ENCODE measurements around the gene HSPG2. TPM values are rescaled to one million over a fixed set of nuclear protein-coding genes. Genes with fewer than 3 reads are reported as not detected.
"Not testable (repeated sequence)": the region's sequence is repeated elsewhere in the genome, so short reads cannot be mapped to it uniquely, and the experiment has no call there.

The HSPG2 gene
- total RNA-seq (2022) (51.2 and 58.9 TPM in 2 replicates), Bru-seq, nascent RNA (percentile 38 among the genes with signal in this experiment), BruChase-seq, experiment 1, labeled RNA remaining after a 6-hour chase (percentile 50 among the genes with signal in this experiment), BruChase-seq, experiment 2, labeled RNA remaining after a 2-hour chase (percentile 44 among the genes with signal in this experiment)
- long read RNA-seq, partial matches to known transcripts: 30 of 37 reads
- long read RNA-seq, other reads (novel, unspliced or antisense): 6 of 37 reads

GRCh38 chr1:21937034-21937371, at the start of gene HSPG2:
HSPG2 (minus strand) TSS chr1:21937310; CDS start chr1:21937217, 93 bp downstream.
- no peak for DNase-seq (ENCODE audit: unreplicated experiment)
- Mint-ChIP-seq H3K27ac (ENCODE audit: low read depth, unreplicated experiment) (peak within 1 kb of the TSS; percentile 89), H3K27me3 (ENCODE audit: insufficient read depth, unreplicated experiment) (no peaks in the 10 kb centered on the region), H3K4me3 (ENCODE audit: unreplicated experiment) (peak within 1 kb of the TSS; percentile 78), H3K9me3 (ENCODE audit: unreplicated experiment) (no peaks in the 10 kb centered on the region), H3K4me1 (ENCODE audit: insufficient read depth, unreplicated experiment) (peaks cover 56% of the 10 kb centered on the region), H3K36me3 (ENCODE audit: insufficient read depth, unreplicated experiment) (no peaks in the 10 kb centered on the region)
- BruUV-seq (replicated peaks): no TSS peak
- POLR2A ChIA-PET: interaction anchor here (0.6 to 12.7 kb wide), 9 partner anchors 11 to 154 kb away, joined by 3 to 219 read pairs (median 6); partner anchors contain the start of genes CDC42 and USP48
- TF ChIP-seq, protein P1, sequence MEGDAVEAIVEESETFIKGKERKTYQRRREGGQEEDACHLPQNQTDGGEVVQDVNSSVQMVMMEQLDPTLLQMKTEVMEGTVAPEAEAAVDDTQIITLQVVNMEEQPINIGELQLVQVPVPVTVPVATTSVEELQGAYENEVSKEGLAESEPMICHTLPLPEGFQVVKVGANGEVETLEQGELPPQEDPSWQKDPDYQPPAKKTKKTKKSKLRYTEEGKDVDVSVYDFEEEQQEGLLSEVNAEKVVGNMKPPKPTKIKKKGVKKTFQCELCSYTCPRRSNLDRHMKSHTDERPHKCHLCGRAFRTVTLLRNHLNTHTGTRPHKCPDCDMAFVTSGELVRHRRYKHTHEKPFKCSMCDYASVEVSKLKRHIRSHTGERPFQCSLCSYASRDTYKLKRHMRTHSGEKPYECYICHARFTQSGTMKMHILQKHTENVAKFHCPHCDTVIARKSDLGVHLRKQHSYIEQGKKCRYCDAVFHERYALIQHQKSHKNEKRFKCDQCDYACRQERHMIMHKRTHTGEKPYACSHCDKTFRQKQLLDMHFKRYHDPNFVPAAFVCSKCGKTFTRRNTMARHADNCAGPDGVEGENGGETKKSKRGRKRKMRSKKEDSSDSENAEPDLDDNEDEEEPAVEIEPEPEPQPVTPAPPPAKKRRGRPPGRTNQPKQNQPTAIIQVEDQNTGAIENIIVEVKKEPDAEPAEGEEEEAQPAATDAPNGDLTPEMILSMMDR (IDR thresholded peaks at IDR 0.05; ENCODE audit: unreplicated experiment): no peak
- CTCF ChIA-PET: interaction anchor here (0.6 to 4.4 kb wide), 3 partner anchors 19 to 160 kb away, joined by 3 to 22 read pairs (median 6); no protein-coding TSS in a partner anchor
- intact Hi-C loops (cut with micrococcal nuclease): loop anchor here (5.0 kb wide), 1 partner anchor 155 kb away; the partner anchor contains the start of gene USP48

DNA sequence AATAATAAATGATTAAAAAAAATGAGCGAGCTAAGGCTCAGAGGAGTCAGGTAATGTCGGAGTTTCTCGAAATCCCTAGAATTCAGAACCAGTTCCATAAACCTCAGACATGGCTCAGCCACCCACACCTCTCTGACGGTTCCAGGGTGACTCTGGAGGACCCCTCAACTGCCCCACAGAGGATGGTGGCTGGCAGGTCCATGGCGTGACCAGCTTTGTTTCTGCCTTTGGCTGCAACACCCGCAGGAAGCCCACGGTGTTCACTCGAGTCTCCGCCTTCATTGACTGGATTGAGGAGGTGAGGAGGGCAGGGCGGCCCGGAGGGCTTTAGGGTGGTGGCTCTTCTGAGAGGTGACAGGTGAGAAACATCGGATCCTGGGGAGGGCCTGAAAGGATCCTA, 49.3 kb upstream of the HSPG2 start:
- H3K27me3 Mint-ChIP-seq (ENCODE audit: insufficient read depth, unreplicated experiment); DNase-seq (ENCODE audit: unreplicated experiment); H3K4me3 Mint-ChIP-seq (ENCODE audit: unreplicated experiment); intact Hi-C loops (cut with micrococcal nuclease); H3K36me3 Mint-ChIP-seq (ENCODE audit: insufficient read depth, unreplicated experiment); H3K9me3 Mint-ChIP-seq (ENCODE audit: unreplicated experiment); H3K27ac Mint-ChIP-seq (ENCODE audit: low read depth, unreplicated experiment); POLR2A ChIA-PET; BruUV-seq (replicated peaks); H3K4me1 Mint-ChIP-seq (ENCODE audit: insufficient read depth, unreplicated experiment): not testable (repeated sequence)
- CTCF ChIA-PET: interaction anchor here (0.8 kb wide), 1 partner anchor 15 kb away, joined by 3 read pairs; no protein-coding TSS in a partner anchor

- CTCF ChIA-PET; H3K27me3 Mint-ChIP-seq (ENCODE audit: insufficient read depth, unreplicated experiment); H3K36me3 Mint-ChIP-seq (ENCODE audit: insufficient read depth, unreplicated experiment); H3K4me1 Mint-ChIP-seq (ENCODE audit: insufficient read depth, unreplicated experiment); intact Hi-C loops (cut with micrococcal nuclease); H3K9me3 Mint-ChIP-seq (ENCODE audit: unreplicated experiment); POLR2A ChIA-PET; BruUV-seq (replicated peaks); H3K27ac Mint-ChIP-seq (ENCODE audit: low read depth, unreplicated experiment); H3K4me3 Mint-ChIP-seq (ENCODE audit: unreplicated experiment); DNase-seq (ENCODE audit: unreplicated experiment): not testable (repeated sequence)
These were observed 48.8 kb upstream of the HSPG2 start for GRCh38 chr1:21985893-21986292.

GRCh38 chr1:21983539-21983938, 46.4 kb upstream of the HSPG2 start:
- DNase-seq (ENCODE audit: unreplicated experiment); H3K4me3 Mint-ChIP-seq (ENCODE audit: unreplicated experiment); BruUV-seq (replicated peaks); H3K9me3 Mint-ChIP-seq (ENCODE audit: unreplicated experiment); H3K27ac Mint-ChIP-seq (ENCODE audit: low read depth, unreplicated experiment); intact Hi-C loops (cut with micrococcal nuclease); H3K27me3 Mint-ChIP-seq (ENCODE audit: insufficient read depth, unreplicated experiment); H3K4me1 Mint-ChIP-seq (ENCODE audit: insufficient read depth, unreplicated experiment); H3K36me3 Mint-ChIP-seq (ENCODE audit: insufficient read depth, unreplicated experiment): not testable (repeated sequence)
- CTCF ChIA-PET: interaction anchor here (0.6 kb wide), 1 partner anchor 8 kb away, joined by 3 read pairs; no protein-coding TSS in a partner anchor
- POLR2A ChIA-PET: interaction anchor here (0.6 kb wide), 2 partner anchors 71 to 263 kb away, joined by 3 read pairs; no protein-coding TSS in a partner anchor

DNA sequence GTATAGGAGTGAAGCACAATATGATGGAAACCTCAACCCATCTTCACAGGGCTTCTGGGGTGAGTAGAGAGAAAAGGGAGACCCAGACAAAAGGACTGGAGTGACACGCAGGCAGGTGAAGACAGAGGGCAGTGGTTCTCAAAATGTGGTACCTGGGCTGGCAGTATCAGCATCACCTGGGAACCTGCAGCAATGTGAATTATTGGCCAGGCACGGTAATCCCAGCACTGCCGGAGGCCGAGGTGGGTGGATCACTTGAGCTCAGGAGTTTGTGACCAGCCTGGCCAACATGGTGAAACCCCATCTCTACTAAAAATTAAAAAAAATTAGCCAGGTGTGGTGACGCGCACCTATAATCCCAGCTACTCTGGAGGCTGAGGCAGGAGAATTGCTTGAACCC, 45.0 kb upstream of the HSPG2 start:
- intact Hi-C loops (cut with micrococcal nuclease); DNase-seq (ENCODE audit: unreplicated experiment); H3K9me3 Mint-ChIP-seq (ENCODE audit: unreplicated experiment); H3K36me3 Mint-ChIP-seq (ENCODE audit: insufficient read depth, unreplicated experiment); H3K4me1 Mint-ChIP-seq (ENCODE audit: insufficient read depth, unreplicated experiment); H3K27me3 Mint-ChIP-seq (ENCODE audit: insufficient read depth, unreplicated experiment); BruUV-seq (replicated peaks); H3K4me3 Mint-ChIP-seq (ENCODE audit: unreplicated experiment); H3K27ac Mint-ChIP-seq (ENCODE audit: low read depth, unreplicated experiment): not testable (repeated sequence)
- ChIA-PET POLR2A (interaction anchor here (0.7 kb wide), 1 partner anchor 71 kb away, joined by 3 read pairs; no protein-coding TSS in a partner anchor), CTCF (interaction anchor here (1.1 to 1.3 kb wide), 2 partner anchors 11 to 18 kb away, joined by 3 read pairs; no protein-coding TSS in a partner anchor)

- H3K4me1 Mint-ChIP-seq (ENCODE audit: insufficient read depth, unreplicated experiment); H3K36me3 Mint-ChIP-seq (ENCODE audit: insufficient read depth, unreplicated experiment); H3K27ac Mint-ChIP-seq (ENCODE audit: low read depth, unreplicated experiment); H3K4me3 Mint-ChIP-seq (ENCODE audit: unreplicated experiment); intact Hi-C loops (cut with micrococcal nuclease); H3K27me3 Mint-ChIP-seq (ENCODE audit: insufficient read depth, unreplicated experiment); BruUV-seq (replicated peaks); H3K9me3 Mint-ChIP-seq (ENCODE audit: unreplicated experiment); CTCF ChIA-PET; DNase-seq (ENCODE audit: unreplicated experiment); POLR2A ChIA-PET: not testable (repeated sequence)
These were observed 44.1 kb upstream of the HSPG2 start for GRCh38 chr1:21981253-21981652.

DNA sequence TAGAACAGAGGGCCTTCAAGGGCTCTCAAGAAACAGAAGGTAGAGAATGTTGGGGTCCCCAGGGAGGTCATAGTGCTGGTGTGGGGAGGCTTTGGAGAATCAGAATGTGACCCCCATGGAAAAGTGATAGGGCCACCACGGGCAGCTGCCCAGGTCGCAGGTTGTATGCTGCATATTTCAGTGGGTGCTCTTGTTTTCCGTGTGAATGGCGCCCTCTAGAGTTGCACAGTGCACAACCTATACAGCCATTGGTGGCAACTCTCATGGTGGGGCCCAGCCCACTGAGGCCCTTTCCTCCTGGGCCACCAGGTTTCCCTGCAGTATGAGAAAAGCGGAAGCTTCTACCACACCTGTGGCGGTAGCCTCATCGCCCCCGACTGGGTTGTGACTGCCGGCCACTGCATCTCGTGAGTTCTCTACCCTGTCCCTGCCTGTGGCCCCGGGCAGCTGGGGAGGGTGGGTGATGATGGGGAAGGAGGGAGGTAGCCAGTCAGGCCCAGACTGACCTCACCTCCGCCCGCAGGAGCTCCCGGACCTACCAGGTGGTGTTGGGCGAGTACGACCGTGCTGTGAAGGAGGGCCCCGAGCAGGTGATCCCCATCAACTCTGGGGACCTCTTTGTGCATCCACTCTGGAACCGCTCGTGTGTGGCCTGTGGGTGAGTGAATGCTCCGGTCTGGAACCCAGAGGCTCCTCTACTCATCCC, 43.6 kb upstream of the HSPG2 start:
- H3K9me3 Mint-ChIP-seq (ENCODE audit: unreplicated experiment); H3K27me3 Mint-ChIP-seq (ENCODE audit: insufficient read depth, unreplicated experiment); intact Hi-C loops (cut with micrococcal nuclease); H3K36me3 Mint-ChIP-seq (ENCODE audit: insufficient read depth, unreplicated experiment); POLR2A ChIA-PET; H3K27ac Mint-ChIP-seq (ENCODE audit: low read depth, unreplicated experiment); BruUV-seq (replicated peaks); H3K4me1 Mint-ChIP-seq (ENCODE audit: insufficient read depth, unreplicated experiment); DNase-seq (ENCODE audit: unreplicated experiment); H3K4me3 Mint-ChIP-seq (ENCODE audit: unreplicated experiment): not testable (repeated sequence)
- CTCF ChIA-PET: interaction anchor here (0.6 kb wide), 1 partner anchor 215 kb away, joined by 4 read pairs; no protein-coding TSS in a partner anchor

DNA sequence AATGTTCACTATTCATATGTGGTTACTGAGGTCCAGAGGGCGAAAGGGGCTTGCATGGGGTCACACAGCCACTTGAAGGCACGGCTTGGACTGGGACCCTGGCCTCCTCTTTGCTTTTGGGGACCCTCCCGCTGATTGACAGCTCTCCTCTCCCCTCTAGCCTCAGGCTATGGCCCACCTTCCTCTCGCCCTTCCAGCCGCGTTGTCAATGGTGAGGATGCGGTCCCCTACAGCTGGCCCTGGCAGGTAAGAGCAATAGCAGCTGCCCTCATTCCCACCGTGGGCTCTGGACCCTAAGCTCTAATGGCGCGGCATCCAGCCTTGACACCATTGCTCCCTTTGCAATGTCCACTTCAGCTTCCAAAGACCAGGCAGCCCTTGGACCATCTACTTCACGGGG, 41.1 kb upstream of the HSPG2 start:
- H3K4me3 Mint-ChIP-seq (ENCODE audit: unreplicated experiment); H3K36me3 Mint-ChIP-seq (ENCODE audit: insufficient read depth, unreplicated experiment); H3K27me3 Mint-ChIP-seq (ENCODE audit: insufficient read depth, unreplicated experiment); H3K27ac Mint-ChIP-seq (ENCODE audit: low read depth, unreplicated experiment); CTCF ChIA-PET; DNase-seq (ENCODE audit: unreplicated experiment); H3K9me3 Mint-ChIP-seq (ENCODE audit: unreplicated experiment); BruUV-seq (replicated peaks); intact Hi-C loops (cut with micrococcal nuclease); H3K4me1 Mint-ChIP-seq (ENCODE audit: insufficient read depth, unreplicated experiment): not testable (repeated sequence)
- POLR2A ChIA-PET: interaction anchor here (0.9 kb wide), 1 partner anchor 45 kb away, joined by 3 read pairs; no protein-coding TSS in a partner anchor

All from MCF 10A (cell line).